Stomach (tissue), 9 donors: ENCODE measurements around the gene EPHX1. TPM values are rescaled to one million over a fixed set of nuclear protein-coding genes. Genes with fewer than 3 reads are reported as not detected.
"Not testable (repeated sequence)": the region's sequence is repeated elsewhere in the genome, so short reads cannot be mapped to it uniquely, and the experiment has no call there.

Experiments used
- DNase-seq, 2 donors: peaks; one replicate each; pipeline versions ENCODE4 v3.0.0 to v3.0.0-alpha.2; 2013 to 2019
- H3K27ac ChIP-seq, 5 donors: fragments of 200-600 bp in 4 of 5; sonication (generic) in 4 of 5; one replicate each; pipeline ENCODE4 v1.5.1; 2013 to 2019; ENCODE audit warnings: mild to moderate bottlenecking in 1 of 5, moderate library complexity in 1 of 5
- H3K27me3 ChIP-seq, 3 donors: fragments of 200-600 bp; sonication (generic); one replicate each; pipeline ENCODE4 v1.5.1; 2017 to 2019; ENCODE audit warnings: mixed run types in 1 of 3
- H3K36me3 ChIP-seq, 4 donors: fragments of 200-600 bp; sonication (generic); 1 replicate in 3 of 4; 2 replicates in 1 of 4; pipeline ENCODE4 v1.5.1; 2016 to 2019
- H3K4me1 ChIP-seq, 4 donors: fragments of 200-600 bp; sonication (generic); one replicate each; pipeline ENCODE4 v1.5.1; 2016 to 2019
- H3K4me3 ChIP-seq, 4 donors: fragments of 200-600 bp; sonication (generic) in 3 of 4; one replicate each; pipeline ENCODE4 v1.5.1; 2016 to 2019; ENCODE audit warnings: mild to moderate bottlenecking in 1 of 4
- H3K9me3 ChIP-seq, 4 donors: fragments of 200-600 bp; sonication (generic); one replicate each; pipeline ENCODE4 v1.5.1; 2016 to 2019
- CTCF ChIP-seq, 7 experiments: fragments of 450-650 bp in 4 of 7; fragments of 200-600 bp in 3 of 7; sonication (generic) in 3 of 7; IDR thresholded peaks; one replicate each; pipeline ENCODE4 v1.5.1; 2016 to 2019; ENCODE audit warnings: antibody characterized with exemption in 7 of 7, control low read depth in 2 of 7, mild to moderate bottlenecking in 1 of 7
- EP300 ChIP-seq: sonication (generic); formaldehyde crosslinking; IDR thresholded peaks from one replicate; pipeline ENCODE4 v1.6.1; 2017; ENCODE audit warnings: antibody characterized with exemption
- POLR2A ChIP-seq, 4 donors: fragments of 450-650 bp; IDR thresholded peaks; one replicate each; pipeline ENCODE4 v1.6.1; 2016; ENCODE audit warnings: antibody characterized with exemption in 4 of 4, control low read depth in 2 of 4, mild to moderate bottlenecking in 1 of 4, moderate library complexity in 1 of 4
- POLR2AphosphoS5 ChIP-seq, 3 donors: sonication (generic); formaldehyde crosslinking; IDR thresholded peaks; one replicate each; pipeline ENCODE4 v1.6.1; 2016; ENCODE audit warnings: antibody characterized with exemption in 3 of 3
- WGBS, 5 donors: extraction: QIAGEN DNeasy Blood & Tissue Kit in 3 of 5; methylation state at CpG; one replicate each; pipeline versions ENCODE4 v1.1.5 to v1.1.7; 2013 to 2018; 5-methylcytosine and 5-hydroxymethylcytosine counted together
- intact Hi-C: fragments of 100-400 bp; cut with DNase I; formaldehyde crosslinking; loops from one replicate; pipeline ENCODE4 v1.15.1; 2023; ENCODE audit warnings: low total_unique reads
- polyA plus RNA-seq, 3 donors: library from polyadenylated mRNA; stranded (reverse); fragments of 200-250 nt; gene quantifications; one replicate each; pipeline ENCODE4 v1.2.3, GENCODE V29; 2013
- total RNA-seq, 5 donors: library from RNA; depleted of rRNA; stranded (reverse); fragments of >200 nt; gene quantifications; one replicate each; pipeline versions ENCODE4 v1.1.0 to v1.2.3, GENCODE V29; 2014 to 2016
- donor health status: healthy with polysubstance abuse.
- donor health status: Bipolar disorder and iron deficiency.
- donor health status: healthy.

The EPHX1 gene
- total and polyA plus RNA-seq, 8 donors = 13.0 to 94.6 (median 40.5) TPM

- Histone ChIP-seq H3K4me1 (peaks cover 3 to 16% (median 14%) of the 10 kb centered on the region in 4 donors), H3K36me3 (no peaks in the 10 kb centered on the region), H3K27me3 (no peaks in the 10 kb centered on the region), H3K27ac (no peak overlapping the region), H3K9me3 (no peaks in the 10 kb centered on the region), H3K4me3 (no peak overlapping the region)
- WGBS, 5 donors = 89 to 98% (median 93%) methylated on average over 1 of the region's 1 CpG
- TF ChIP-seq CTCF (IDR thresholded peaks at IDR 0.05) (no peak), POLR2AphosphoS5 (IDR thresholded peaks at IDR 0.05) (no peak), POLR2A (IDR thresholded peaks at IDR 0.05) (no peak), EP300 (no peak)
- intact Hi-C loops = no loop called here
- DNase-seq = no peak
These were observed 3.7 kb upstream of the EPHX1 start for GRCh38 chr1:225806249-225806648.

GRCh38 chr1:225806736-225807135, 3.2 kb upstream of the EPHX1 start:
- peaks cover 8 to 20% (median 19%) of the 10 kb centered on the region in 4 donors for H3K4me1 ChIP-seq
- H3K36me3 ChIP-seq, H3K27me3 ChIP-seq, DNase-seq, H3K9me3 ChIP-seq, H3K4me3 ChIP-seq, intact Hi-C loops, H3K27ac ChIP-seq: not testable (repeated sequence)
- 87 to 99% (median 94%) methylated on average over 3 of the region's 3 CpGs for WGBS, 5 donors

DNA sequence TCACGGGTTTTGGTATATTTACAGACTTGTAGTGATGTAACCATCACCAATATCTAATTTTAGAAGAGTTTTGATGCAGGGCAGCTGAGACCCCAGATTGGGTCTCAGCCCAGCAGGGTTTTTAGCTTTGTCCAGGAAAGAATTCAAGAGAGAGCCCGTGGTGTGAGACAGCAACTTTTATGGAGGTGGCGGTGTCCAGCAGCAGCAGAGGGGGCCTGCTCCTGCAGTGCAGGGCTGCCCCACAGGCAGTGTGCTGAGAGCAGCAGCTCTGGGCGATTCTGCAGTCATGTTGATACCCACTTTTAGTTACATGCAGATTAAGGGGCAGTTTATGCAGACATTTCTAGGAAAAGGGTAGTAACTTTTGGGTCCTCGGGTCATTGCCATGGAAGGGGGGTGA, 1.8 kb upstream of the EPHX1 start:
- Histone ChIP-seq H3K4me1 (peaks cover 22 to 34% (median 33%) of the 10 kb centered on the region in 4 donors), H3K27ac (no peak overlapping the region), H3K36me3 (no peaks in the 10 kb centered on the region), H3K9me3 (no peaks in the 10 kb centered on the region), H3K4me3 (no peak overlapping the region), H3K27me3 (no peaks in the 10 kb centered on the region)
- WGBS, 5 donors = 71 to 98% (median 86%) methylated on average over 5 of the region's 5 CpGs
- no peak for TF ChIP-seq POLR2A (IDR thresholded peaks at IDR 0.05)
- no peak for TF ChIP-seq POLR2AphosphoS5 (IDR thresholded peaks at IDR 0.05)
- no peak for TF ChIP-seq EP300
- TF ChIP-seq CTCF (IDR thresholded peaks at IDR 0.05) = no peak
- intact Hi-C loops = no loop called here
- DNase-seq = no peak

GRCh38 chr1:225810579-225811538, 935 bp downstream of the EPHX1 start:
- peak; percentile 80 to 84 for DNase-seq
- H3K9me3 ChIP-seq, H3K27me3 ChIP-seq, H3K36me3 ChIP-seq, intact Hi-C loops: not testable (repeated sequence)
- Histone ChIP-seq H3K4me1 (peaks cover 48 to 59% (median 58%) of the 10 kb centered on the region in 4 donors), H3K4me3 (peak overlapping the region; percentile 69 to 82 (median 76)), H3K27ac (peak overlapping the region; percentile 84 to 96 (median 92))
- WGBS, 5 donors = 9 to 22% (median 11%) methylated on average over 26 to 29 of the region's 29 CpGs
- TF ChIP-seq CTCF (IDR thresholded peaks at IDR 0.05) = peak in 1 of 7 experiments; percentile 4
- peak in 2 of 3 donors; percentile 20 to 52 for TF ChIP-seq POLR2AphosphoS5 (IDR thresholded peaks at IDR 0.05)
